ENCODE data around the gene SLC43A3. TPM values are rescaled to one million over a fixed set of nuclear protein-coding genes. Genes with fewer than 3 reads are reported as not detected.

SLC43A3 gene
- total and polyA plus RNA-seq, 9 of the 15 experiments (the other 6 are each of a cell fraction or from before 2014, with no cell fraction given): 63.7 to 281 (median 139) TPM

GRCh38 chr11:57370941-57371340, 56.0 kb downstream of the SLC43A3 start (continued):
- TF ChIP-seq RERE (CRISPR knock-in tag; IDR thresholded peaks at IDR 0.05; ENCODE audit: borderline replicate concordance) (no peak), SNRNP70 (optimal IDR thresholded peaks at IDR 0.05; ENCODE audit: low read depth, low read length) (no peak), ZNF695 (CRISPR knock-in tag; IDR thresholded peaks at IDR 0.05) (no peak), ARID1B (IDR thresholded peaks at IDR 0.05) (no peak)

DNA sequence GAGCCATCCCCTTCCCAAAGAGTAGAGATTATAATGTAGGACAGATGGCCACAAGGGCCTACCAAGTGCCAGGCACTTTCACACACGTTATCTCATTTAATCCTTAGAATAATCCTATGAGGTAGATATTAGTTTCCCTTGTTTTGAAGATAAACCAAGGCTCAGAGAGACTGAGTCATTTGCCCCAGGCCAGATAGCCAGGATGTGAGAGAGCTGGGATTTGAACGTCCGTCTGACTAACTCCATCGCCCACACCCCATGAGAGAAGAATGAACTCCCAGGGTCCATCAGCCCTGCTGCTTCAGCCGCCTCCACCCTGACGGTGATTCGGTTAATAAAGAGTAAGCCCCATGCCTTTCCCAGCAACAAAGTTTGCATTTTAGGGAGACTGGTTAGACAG, 56.7 kb downstream of the SLC43A3 start:
- no peak for FAIRE-seq
- Histone ChIP-seq H3K79me2 (ENCODE audit: control insufficient read depth, insufficient read depth, low read length) (no peaks in the 10 kb centered on the region), H3K9ac (ENCODE audit: insufficient read depth in 1 of 2, low read depth in 2 of 2, low read length in 2 of 2) (no peak overlapping the region; a peak in 1 of 4 replicates), H2AFZ (ENCODE audit: low read depth, low read length) (no peak overlapping the region), H4K20me1 (replicated peaks; ENCODE audit: control insufficient read depth, insufficient read depth, low read length) (no peaks in the 10 kb centered on the region), H3K9me3 (replicated peaks; ENCODE audit: control insufficient read depth, insufficient read depth, low read depth, low read length) (no peaks in the 10 kb centered on the region), H3K36me3 (ENCODE audit: control insufficient read depth, insufficient read depth, low read length) (no peaks in the 10 kb centered on the region), H3K27me3 (ENCODE audit: control insufficient read depth in 2 of 2, insufficient read depth in 2 of 2, low read length in 2 of 2) (no peaks in the 10 kb centered on the region), H3K4me1 (replicated peaks in 1 of 2; ENCODE audit: control insufficient read depth in 2 of 2, insufficient read depth in 2 of 2, low read length in 2 of 2) (peaks cover 8 to 17% of the 10 kb centered on the region in 2 experiments; a peak in 4 of 5 replicates), H3K4me2 (ENCODE audit: insufficient read depth, low read length) (no peak overlapping the region), H3K9me1 (ENCODE audit: control insufficient read depth, insufficient read depth, low read length) (no peaks in the 10 kb centered on the region), H3K4me3 (no peak overlapping the region), H3K27ac (ENCODE audit: extremely low read depth, low read depth, low read length) (no peak overlapping the region)
- ChIA-PET CTCF (ENCODE audit: low intra/inter-chr PET ratio) (no interaction called here), POLR2A (interaction anchor here (0.6 to 1.3 kb wide), 5 partner anchors 9 to 314 kb away, joined by 3 to 4 read pairs (median 3); no protein-coding TSS in a partner anchor)
- no TSS peak for BruUV-seq (replicated peaks)
- DNase-seq (ENCODE audit: extremely low read depth in 1 of 4, low spot score in 3 of 4): no peak
- no peak for TF ChIP-seq RERE (CRISPR knock-in tag; IDR thresholded peaks at IDR 0.05; ENCODE audit: borderline replicate concordance)
- TF ChIP-seq GABPB1 (CRISPR knock-in tag; IDR thresholded peaks at IDR 0.05): no peak
- no peak for TF ChIP-seq HNRNPK (IDR thresholded peaks at IDR 0.05; ENCODE audit: low read depth, low read length, poor library complexity, severe bottlenecking)
- no peak for TF ChIP-seq BRD9 (IDR thresholded peaks at IDR 0.05; ENCODE audit: low read depth, partially characterized antibody)
- TF ChIP-seq RUNX1 (IDR thresholded peaks at IDR 0.05; ENCODE audit: low read depth): no peak
- no peak for ATAC-seq
- WGBS (ENCODE audit: insufficient coverage, low coverage, missing lambda C conversion rate): 46% methylated on average over 7 of the region's 7 CpGs
- in situ Hi-C loops (cut with MboI) (no loop called here), intact Hi-C loops (cut with micrococcal nuclease) (no loop called here)

Data from K562 (cell line).